ENCODE results near the gene TEX264.

Gene TEX264

DNA sequence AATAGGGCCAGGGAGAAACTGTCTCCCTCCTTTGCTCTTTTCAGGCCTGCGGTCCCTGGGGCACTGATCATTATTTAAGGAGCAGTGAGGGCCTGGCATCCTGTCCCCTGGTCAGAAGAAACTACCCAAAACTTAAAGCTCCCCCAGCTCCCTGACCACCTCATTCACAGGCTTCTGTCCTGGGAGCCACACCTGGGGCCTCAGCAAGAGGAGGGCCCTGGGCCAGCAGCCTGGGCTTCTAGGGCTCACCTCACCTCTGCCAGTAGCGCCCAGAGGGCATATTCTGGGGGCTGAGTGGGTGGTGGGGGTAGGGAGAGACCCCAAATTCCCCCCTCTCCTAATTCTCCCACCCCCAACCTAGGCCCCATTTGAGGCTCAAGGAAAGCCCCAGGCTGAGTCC is 31.1 kb downstream of the TEX264 start:
- DNase-seq: no peak

DNA sequence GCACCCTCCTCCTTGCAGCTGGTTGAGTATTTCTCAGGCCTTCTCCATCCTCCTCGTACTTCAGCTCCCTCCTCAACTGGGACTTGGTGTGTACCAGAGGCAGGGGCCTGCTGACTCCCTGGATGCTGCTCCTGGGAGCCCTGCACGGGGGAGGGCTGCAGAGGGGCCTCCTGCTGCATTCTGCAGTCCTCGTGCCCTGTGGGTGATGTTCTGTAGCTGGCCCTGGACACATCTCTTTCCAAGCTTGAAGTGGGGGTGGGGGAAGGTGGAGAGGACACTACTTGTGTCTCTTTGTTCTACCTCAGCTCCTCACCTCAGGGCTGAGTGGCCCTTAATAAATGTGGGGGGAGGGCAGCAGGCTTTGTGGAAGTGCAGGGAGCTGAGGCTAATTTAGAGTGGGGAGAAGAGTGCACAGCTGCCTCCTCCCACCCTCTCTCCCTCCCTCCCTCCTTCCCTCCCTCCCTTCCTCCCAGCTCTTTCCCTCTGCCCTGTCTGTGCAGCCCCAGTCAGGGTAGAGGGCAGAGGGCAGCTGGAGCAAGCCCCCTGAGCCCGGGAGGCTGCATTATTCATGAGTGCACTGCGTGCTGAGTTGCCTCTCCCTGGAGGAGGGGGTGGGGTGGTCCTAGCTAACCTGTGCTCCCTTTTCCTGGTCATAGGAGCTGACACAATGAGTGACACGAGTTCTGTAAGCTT is 32.2 kb downstream of the TEX264 start:
- DNase-seq: no peak

DNA sequence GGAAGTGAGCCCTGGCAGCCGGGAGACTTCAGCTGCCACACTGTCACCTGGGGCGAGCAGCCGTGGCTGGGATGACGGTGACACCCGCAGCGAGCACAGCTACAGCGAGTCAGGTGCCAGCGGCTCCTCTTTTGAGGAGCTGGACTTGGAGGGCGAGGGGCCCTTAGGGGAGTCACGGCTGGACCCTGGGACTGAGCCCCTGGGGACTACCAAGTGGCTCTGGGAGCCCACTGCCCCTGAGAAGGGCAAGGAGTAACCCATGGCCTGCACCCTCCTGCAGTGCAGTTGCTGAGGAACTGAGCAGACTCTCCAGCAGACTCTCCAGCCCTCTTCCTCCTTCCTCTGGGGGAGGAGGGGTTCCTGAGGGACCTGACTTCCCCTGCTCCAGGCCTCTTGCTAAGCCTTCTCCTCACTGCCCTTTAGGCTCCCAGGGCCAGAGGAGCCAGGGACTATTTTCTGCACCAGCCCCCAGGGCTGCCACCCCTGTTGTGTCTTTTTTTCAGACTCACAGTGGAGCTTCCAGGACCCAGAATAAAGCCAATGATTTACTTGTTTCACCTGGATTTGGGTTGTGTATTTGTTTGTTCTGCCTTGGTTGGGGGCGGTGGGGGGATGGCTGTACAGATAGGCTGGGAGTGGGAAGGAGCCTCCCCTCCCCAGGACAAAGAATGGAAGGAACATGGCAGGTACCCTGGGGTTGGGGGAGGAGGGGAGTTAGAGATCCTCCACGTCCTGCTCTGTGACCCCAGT is 32.9 kb downstream of the TEX264 start:
- no peak for DNase-seq

DNA sequence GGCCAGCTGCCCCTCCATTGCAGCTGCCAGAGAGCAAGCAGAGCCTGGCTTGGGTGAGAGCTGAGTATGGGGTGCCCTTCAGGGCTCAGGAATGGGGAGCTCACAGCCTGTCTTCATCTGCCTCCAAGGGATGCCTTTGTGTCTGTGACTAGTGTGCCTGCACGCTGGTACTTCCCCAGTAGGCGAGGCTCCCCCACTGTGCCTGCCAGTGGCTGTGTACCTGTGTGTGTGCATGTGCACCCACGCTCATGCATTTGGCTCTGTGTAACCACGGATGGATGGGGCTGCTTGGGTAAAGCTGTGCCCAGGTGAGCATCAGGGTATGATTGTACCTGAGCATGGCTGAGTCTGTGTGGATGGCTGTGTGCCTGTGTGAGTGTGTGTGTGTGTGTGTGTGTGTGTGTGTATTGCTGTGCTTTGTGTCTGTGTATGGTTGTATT is 33.5 kb downstream of the TEX264 start:
- no peak for DNase-seq

DNA sequence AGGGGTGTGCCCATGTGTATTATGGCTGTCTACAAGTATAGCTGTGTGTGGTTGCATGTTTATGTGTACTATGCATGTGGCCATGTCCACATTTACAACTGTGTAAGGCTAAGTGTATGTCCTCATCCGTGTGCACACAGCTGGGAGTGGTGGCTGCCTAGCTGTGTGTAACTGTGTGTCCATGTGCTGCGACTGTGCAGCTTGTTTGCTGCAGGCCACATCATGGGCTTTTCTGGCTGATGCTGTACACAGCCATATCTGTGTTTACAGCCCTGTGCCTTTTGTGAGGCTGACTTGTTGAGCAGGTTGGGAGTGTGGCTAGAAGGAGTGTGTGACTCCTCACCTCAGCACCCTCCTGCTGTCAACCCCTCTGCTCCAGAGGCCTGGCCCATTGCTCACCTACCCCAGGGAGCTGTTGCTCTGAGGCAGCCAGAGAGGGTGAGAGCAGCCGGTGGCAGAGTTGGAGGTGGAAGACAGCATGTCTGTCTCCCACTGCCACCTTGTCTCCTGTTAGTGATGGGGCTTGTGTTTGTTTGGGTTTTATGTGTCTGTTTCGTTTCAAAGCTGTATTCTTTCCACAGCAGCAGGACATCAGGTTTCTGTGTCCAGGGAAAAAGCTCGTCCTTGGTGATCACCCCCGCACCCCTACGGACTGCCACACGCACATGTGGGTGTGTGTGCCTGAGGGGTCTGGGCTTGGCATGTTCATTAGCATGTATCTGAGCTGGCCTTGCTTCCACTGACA is 34.4 kb downstream of the TEX264 start:
- no peak for DNase-seq

DNA sequence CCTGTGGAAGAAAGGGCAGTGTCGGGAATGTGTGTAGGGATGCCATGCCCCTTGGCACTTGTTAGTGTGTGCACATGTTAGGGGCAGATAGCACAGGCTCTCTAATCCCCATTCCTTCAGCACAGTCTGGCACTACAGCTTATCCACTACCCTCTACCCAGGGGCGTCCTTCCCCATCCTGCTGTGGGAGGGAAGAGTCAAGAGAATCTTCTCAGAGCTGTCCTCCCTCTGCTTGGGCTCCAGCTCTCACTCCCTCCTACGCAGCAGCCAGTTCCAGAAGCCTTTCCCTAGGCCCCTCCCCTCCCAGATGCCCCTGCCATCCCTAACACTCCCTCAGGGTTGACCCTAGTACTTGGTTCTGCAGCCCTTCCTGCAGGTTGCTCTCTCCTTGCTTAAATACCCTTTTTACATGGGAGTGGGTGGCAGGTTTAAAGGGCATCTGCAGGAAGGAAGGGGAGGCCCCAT is 35.0 kb downstream of the TEX264 start:
- peak; percentile 8 for DNase-seq

DNA sequence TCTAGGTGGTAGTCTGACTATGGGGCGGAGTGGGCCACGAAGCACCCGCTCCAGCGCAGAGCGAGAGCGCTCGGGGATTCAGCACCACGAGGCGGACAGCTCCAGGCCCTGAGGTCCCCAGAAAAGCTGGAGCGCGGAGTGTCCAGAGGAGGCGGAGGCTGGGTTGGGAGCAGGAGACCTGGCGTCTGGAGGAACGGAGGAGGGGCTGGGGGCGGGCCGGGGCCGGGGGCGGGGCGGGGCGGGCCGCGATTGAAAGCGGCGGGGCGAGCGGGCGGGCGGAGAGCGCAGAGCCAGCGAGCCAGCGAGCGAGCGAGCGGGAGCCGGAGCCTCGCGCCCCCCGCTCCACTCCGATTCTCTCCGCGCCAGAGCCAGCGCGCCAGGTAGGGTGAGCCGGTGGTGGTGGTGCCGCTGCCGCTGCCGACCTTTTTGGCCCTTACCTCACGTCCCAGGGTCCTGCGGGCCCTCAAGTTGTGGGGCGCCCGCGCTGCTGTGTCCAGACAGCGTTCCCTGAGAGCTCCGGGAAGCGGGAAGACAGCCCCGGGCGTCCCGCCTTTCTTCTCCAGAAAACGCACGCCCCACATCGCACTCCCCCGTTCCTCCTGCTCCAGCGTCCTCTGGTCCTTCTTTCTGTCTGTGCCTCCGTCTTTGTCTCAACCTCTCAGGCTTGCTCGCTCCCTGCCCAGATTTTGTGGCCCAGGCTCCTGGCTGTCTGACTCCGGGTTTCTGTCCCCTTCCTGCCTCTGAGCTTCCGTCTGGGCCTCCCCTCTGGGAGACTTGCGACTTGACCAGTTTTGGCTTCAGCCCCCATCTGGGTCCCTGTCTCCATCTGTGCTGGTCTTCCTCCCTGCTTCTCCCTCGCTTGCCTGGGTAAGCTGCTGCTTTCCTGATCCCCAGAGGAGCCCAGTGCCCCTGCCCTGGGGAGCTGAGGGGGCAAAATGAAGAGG is 36.0 kb downstream of the TEX264 start, which contains the start of gene GRM2:
Gene GRM2, plus strand, starts transcription at position 281 of the 944 bp plus-strand sequence. CDS start 1,916 bp downstream, outside the sequence.
- DNase-seq: peak; percentile 31

DNA sequence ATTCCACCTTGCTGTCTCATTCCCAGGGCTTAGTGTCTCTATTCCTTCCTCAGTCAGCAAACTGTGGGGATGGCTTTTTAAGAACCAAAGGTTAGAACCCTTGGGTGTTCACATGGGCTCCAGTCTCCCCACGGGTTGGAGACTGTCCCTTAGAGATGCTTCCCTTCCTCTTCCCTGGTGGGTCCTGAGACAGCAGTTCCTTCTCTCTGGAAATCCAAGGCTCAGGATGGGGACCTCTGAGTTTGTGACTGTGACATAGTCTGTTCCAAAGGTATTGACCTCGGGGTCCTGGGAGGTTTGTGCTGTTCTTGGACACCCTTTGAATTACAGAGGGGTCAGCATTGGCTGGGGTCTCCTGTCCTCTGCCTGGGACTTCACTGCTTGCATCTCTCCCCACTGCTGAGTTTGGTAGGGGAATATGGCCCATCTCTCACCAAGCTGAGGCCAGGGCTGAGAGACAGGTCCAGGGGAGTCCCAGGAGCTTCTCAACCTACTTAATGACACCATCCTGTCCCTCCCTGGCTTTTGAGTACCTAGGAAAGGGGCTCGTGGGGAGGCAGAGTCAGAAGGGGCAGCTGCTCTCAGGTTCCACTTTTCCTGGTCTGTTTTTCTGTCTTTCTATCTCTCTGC is 37.3 kb downstream of the TEX264 start:
- no peak for DNase-seq

DNA sequence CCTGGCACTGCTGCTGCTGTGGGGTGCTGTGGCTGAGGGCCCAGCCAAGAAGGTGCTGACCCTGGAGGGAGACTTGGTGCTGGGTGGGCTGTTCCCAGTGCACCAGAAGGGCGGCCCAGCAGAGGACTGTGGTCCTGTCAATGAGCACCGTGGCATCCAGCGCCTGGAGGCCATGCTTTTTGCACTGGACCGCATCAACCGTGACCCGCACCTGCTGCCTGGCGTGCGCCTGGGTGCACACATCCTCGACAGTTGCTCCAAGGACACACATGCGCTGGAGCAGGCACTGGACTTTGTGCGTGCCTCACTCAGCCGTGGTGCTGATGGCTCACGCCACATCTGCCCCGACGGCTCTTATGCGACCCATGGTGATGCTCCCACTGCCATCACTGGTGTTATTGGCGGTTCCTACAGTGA is 38.0 kb downstream of the TEX264 start:
- DNase-seq: peak; percentile 14

DNA sequence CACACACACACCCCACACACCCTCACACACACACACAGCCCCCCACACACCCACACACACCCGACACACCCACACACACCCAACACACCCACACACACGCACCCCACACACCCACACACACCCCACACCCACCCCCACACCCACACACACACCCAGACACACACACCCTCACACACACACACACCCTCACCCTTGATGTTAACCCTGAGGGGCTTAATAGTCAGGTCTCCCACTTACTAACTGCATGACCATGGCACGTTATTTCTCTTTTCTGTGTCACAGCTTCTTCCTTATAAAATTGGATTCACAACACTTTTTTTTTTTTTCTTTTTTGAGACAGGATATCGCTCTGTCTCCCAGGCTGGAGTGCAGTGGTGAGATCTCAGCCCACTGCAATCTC is 38.6 kb downstream of the TEX264 start:
- DNase-seq: no peak

DNA sequence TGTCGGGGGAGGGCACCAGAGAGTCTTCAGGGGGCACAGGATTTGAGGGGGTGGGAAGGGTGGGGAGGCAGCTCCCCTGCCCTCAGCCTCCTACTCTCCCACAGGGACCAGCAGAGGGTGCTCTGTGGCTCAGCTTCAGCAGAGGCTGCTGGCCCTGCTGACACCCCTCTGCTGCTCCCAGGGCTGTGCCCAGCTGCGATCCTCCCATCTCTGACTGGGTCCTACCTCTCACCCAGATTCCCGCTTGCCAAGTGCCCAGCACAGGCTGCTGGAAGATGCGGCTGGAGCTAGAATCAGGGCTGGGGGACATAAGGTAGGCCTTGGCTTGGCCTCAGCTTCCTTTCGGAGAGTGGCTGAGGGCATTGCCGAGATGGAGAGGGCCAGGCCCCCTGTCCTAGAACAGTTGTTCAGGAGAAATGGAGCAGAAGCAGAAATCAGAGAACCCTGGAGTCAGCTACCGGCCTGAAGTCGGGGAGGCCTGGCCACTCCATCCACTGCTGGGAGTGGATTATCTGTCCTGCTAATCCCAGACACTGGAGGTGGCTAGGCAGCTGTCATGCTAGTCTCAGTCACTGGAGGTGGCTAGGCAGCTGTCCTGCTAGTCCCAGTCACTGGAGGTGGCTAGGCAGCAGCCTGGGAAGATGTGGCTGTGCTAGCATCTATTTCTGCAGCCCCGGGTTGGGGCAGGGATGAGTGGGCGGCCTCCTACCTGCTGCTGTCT is 39.7 kb downstream of the TEX264 start:
- DNase-seq: peak; percentile 13

DNA sequence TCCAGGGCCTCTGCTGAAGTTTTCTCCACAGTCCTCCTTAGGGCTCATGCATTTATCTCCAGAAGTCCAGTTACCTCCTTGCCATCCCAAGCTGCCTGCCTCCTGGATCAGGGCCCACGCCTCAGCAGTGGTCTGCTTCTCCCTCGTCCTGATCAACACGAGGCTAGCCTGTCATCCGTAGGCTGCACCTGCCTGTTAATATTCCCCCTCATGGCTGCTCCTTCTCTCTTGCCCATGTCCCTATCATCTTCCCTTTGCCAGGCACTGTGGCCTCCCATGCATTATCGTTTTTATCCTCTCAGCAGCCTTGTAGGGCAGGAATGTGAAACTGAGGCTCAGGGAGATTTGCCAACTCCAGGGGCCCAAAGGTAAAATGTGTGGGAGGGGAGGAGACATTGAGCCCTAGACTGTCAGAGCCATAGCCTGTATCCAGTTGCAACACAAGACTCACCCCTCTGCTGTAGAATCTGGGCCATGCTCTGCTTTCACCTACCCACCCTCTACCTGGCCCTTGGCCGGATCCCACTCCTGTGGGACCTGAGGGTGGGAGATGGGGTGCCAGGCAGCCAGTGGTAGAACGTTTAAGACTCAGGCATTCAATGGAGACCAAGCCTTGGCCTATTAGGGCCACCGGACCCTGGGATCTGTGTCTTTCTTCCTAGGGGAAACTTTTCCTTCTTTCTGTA is 40.4 kb downstream of the TEX264 start:
- DNase-seq: peak; percentile 13

DNA sequence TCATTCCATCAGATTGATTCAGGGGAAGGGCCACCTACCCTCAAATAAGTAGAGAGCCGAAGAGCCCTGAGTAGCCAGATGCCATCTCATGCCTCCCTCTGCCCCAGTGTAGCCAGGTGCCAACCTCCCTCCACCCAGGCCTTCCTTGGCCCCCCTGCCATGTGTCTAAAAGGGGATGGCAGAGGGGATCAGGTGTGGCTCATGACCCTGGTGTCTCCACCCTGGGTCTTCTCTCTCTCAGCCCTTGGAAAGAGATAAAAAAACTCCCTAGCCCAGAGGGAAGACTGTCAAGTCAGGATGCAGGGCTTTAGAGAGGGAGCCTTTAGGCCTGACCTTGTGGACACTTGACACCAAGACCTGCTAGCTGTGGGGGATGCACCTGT is 41.0 kb downstream of the TEX264 start:
- no peak for DNase-seq

DNA sequence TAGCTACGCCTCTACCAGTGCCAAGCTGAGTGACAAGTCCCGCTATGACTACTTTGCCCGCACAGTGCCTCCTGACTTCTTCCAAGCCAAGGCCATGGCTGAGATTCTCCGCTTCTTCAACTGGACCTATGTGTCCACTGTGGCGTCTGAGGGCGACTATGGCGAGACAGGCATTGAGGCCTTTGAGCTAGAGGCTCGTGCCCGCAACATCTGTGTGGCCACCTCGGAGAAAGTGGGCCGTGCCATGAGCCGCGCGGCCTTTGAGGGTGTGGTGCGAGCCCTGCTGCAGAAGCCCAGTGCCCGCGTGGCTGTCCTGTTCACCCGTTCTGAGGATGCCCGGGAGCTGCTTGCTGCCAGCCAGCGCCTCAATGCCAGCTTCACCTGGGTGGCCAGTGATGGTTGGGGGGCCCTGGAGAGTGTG is 41.5 kb downstream of the TEX264 start:
- no peak for DNase-seq

DNA sequence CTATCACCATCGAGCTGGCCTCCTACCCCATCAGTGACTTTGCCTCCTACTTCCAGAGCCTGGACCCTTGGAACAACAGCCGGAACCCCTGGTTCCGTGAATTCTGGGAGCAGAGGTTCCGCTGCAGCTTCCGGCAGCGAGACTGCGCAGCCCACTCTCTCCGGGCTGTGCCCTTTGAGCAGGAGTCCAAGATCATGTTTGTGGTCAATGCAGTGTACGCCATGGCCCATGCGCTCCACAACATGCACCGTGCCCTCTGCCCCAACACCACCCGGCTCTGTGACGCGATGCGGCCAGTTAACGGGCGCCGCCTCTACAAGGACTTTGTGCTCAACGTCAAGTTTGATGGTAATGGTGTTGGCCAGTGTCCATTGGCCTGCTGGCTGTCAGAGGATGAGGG is 41.9 kb downstream of the TEX264 start:
- no peak for DNase-seq

DNA sequence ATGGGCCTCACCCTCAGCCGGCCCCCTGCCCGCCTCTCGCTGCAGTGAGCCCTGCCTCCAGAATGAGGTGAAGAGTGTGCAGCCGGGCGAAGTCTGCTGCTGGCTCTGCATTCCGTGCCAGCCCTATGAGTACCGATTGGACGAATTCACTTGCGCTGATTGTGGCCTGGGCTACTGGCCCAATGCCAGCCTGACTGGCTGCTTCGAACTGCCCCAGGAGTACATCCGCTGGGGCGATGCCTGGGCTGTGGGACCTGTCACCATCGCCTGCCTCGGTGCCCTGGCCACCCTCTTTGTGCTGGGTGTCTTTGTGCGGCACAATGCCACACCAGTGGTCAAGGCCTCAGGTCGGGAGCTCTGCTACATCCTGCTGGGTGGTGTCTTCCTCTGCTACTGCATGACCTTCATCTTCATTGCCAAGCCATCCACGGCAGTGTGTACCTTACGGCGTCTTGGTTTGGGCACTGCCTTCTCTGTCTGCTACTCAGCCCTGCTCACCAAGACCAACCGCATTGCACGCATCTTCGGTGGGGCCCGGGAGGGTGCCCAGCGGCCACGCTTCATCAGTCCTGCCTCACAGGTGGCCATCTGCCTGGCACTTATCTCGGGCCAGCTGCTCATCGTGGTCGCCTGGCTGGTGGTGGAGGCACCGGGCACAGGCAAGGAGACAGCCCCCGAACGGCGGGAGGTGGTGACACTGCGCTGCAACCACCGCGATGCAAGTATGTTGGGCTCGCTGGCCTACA is 44.4 kb downstream of the TEX264 start:
- DNase-seq: no peak

DNA sequence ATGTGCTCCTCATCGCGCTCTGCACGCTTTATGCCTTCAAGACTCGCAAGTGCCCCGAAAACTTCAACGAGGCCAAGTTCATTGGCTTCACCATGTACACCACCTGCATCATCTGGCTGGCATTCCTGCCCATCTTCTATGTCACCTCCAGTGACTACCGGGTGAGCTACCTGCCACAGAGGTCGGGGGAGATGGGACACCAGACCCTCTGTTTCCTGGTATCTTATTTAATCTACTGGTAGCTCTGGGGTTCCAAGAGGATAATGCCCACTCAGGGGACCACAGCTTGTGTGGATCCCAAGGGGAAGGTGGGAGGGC is 44.9 kb downstream of the TEX264 start:
- no peak for DNase-seq

DNA sequence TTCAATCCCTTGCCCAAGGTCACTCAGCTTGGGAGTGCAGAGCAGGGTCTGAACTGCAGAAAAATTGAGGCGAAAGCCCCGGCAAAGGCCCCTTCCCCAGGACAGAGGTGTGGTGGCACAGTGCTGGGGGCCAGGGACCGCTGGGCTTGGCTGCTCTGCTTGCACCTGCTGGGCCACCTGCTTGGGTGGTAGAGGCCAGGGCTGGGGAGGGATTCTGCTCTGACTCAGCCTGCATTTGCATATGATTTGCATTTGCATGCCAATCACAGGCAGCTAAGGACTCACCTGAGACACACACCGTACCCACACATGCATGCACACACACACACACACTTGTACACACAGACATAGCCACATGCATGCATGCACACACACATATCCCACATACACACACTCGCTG is 45.8 kb downstream of the TEX264 start:
- no peak for DNase-seq

DNA sequence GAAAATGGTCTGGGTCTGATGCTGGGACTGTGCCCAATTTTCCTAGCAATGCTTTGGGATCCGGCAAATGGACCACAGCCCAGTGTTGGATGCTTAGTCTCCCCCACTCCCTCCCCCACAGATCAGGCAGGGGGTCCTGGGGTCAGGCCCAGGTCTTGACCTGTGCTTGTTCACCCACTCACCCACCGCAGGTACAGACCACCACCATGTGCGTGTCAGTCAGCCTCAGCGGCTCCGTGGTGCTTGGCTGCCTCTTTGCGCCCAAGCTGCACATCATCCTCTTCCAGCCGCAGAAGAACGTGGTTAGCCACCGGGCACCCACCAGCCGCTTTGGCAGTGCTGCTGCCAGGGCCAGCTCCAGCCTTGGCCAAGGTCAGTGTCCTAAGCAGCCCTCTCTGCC is 46.4 kb downstream of the TEX264 start:
- no peak for DNase-seq

DNA sequence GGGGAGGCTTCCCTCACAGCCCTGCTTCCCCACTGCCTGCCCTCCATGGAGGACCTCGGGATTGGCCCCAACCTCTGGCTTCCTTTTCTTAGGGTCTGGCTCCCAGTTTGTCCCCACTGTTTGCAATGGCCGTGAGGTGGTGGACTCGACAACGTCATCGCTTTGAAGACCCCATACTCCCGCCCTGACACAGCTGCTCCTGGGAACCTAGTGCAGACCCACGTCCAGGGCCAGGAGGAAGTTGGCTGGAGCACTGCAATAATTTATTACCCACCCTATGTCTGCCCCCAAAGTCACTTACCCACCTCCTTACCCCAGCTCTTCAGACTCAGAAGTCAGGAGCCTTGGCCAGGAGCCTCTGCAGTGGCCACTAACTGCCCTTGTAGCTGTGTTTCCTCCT is 46.9 kb downstream of the TEX264 start:
- DNase-seq: no peak
